ENCODE measurements around the gene SNAP29.
"Not testable (repeated sequence)": the region's sequence is repeated elsewhere in the genome, so short reads cannot be mapped to it uniquely, and the experiment has no call there.

SNAP29 gene

GRCh38 chr22:20881869-20882815 lies 23.3 kb downstream of the SNAP29 start:
- in situ Hi-C loops (cut with HindIII; ENCODE audit: low pct_unique_long_range_greater_than_20kb, low sequenced_read_pairs): no loop called here
- no peak for TF ChIP-seq JUND (IDR thresholded peaks at IDR 0.05; ENCODE audit: low read depth)
- DNase-seq (ENCODE audit: low read depth in 1 of 2, low spot score in 1 of 2): no peak

- in situ Hi-C loops (cut with HindIII; ENCODE audit: low pct_unique_long_range_greater_than_20kb, low sequenced_read_pairs): no loop called here
Observed at GRCh38 chr22:20882855-20883254, 24.0 kb downstream of the SNAP29 start.

GRCh38 chr22:20884454-20884853 lies 25.6 kb downstream of the SNAP29 start:
- in situ Hi-C loops (cut with HindIII; ENCODE audit: low pct_unique_long_range_greater_than_20kb, low sequenced_read_pairs): no loop called here
- TF ChIP-seq JUND (IDR thresholded peaks at IDR 0.05; ENCODE audit: low read depth): no peak
- DNase-seq (ENCODE audit: low read depth in 1 of 2, low spot score in 1 of 2): no peak

More at GRCh38 chr22:20882855-20883254, 24.0 kb downstream of the SNAP29 start:
- no peak for DNase-seq (ENCODE audit: low read depth in 1 of 2, low spot score in 1 of 2)
- no peak for TF ChIP-seq JUND (IDR thresholded peaks at IDR 0.05; ENCODE audit: low read depth)

GRCh38 chr22:20885017-20885556 lies 26.3 kb downstream of the SNAP29 start:
- in situ Hi-C loops (cut with HindIII; ENCODE audit: low pct_unique_long_range_greater_than_20kb, low sequenced_read_pairs): no loop called here
- no peak for DNase-seq (ENCODE audit: low read depth in 1 of 2, low spot score in 1 of 2)
- TF ChIP-seq JUND (IDR thresholded peaks at IDR 0.05; ENCODE audit: low read depth): no peak

- in situ Hi-C loops (cut with HindIII; ENCODE audit: low pct_unique_long_range_greater_than_20kb, low sequenced_read_pairs): no loop called here
- no peak for TF ChIP-seq JUND (IDR thresholded peaks at IDR 0.05; ENCODE audit: low read depth)
- DNase-seq (ENCODE audit: low read depth in 1 of 2, low spot score in 1 of 2): peak; percentile 64 to 91
Observed at GRCh38 chr22:20885557-20886323, 26.9 kb downstream of the SNAP29 start.

GRCh38 chr22:20887375-20887774 lies 28.6 kb downstream of the SNAP29 start:
- in situ Hi-C loops (cut with HindIII; ENCODE audit: low pct_unique_long_range_greater_than_20kb, low sequenced_read_pairs): no loop called here
- TF ChIP-seq JUND (IDR thresholded peaks at IDR 0.05; ENCODE audit: low read depth): no peak; the same call in 1 of the 2 replicates
- DNase-seq (ENCODE audit: low read depth in 1 of 2, low spot score in 1 of 2): peak in 1 of 2 experiments; percentile 96

GRCh38 chr22:20889025-20889704 lies 30.4 kb downstream of the SNAP29 start:
- in situ Hi-C loops (cut with HindIII; ENCODE audit: low pct_unique_long_range_greater_than_20kb, low sequenced_read_pairs): no loop called here
- DNase-seq (ENCODE audit: low read depth in 1 of 2, low spot score in 1 of 2): no peak

GRCh38 chr22:20889904-20890540 lies 31.2 kb downstream of the SNAP29 start:
- in situ Hi-C loops (cut with HindIII; ENCODE audit: low pct_unique_long_range_greater_than_20kb, low sequenced_read_pairs): no loop called here
- TF ChIP-seq JUND (IDR thresholded peaks at IDR 0.05; ENCODE audit: low read depth): no peak

More at GRCh38 chr22:20889025-20889704, 30.4 kb downstream of the SNAP29 start:
- TF ChIP-seq JUND (IDR thresholded peaks at IDR 0.05; ENCODE audit: low read depth): no peak

GRCh38 chr22:20890975-20891374 lies 32.2 kb downstream of the SNAP29 start:
- TF ChIP-seq JUND (IDR thresholded peaks at IDR 0.05; ENCODE audit: low read depth): no peak
- no peak for DNase-seq (ENCODE audit: low read depth in 1 of 2, low spot score in 1 of 2)
- in situ Hi-C loops (cut with HindIII; ENCODE audit: low pct_unique_long_range_greater_than_20kb, low sequenced_read_pairs): no loop called here

More at GRCh38 chr22:20889904-20890540, 31.2 kb downstream of the SNAP29 start:
- no peak for DNase-seq (ENCODE audit: low read depth in 1 of 2, low spot score in 1 of 2)

GRCh38 chr22:20897737-20898136 lies 38.9 kb downstream of the SNAP29 start:
- in situ Hi-C loops (cut with HindIII; ENCODE audit: low pct_unique_long_range_greater_than_20kb, low sequenced_read_pairs); DNase-seq (ENCODE audit: low read depth in 1 of 2, low spot score in 1 of 2): not testable (repeated sequence)

- in situ Hi-C loops (cut with HindIII; ENCODE audit: low pct_unique_long_range_greater_than_20kb, low sequenced_read_pairs): no loop called here
- TF ChIP-seq JUND (IDR thresholded peaks at IDR 0.05; ENCODE audit: low read depth): no peak
Observed at GRCh38 chr22:20899827-20900423, 41.1 kb downstream of the SNAP29 start.

GRCh38 chr22:20901093-20902033 lies 42.6 kb downstream of the SNAP29 start:
- in situ Hi-C loops (cut with HindIII; ENCODE audit: low pct_unique_long_range_greater_than_20kb, low sequenced_read_pairs); DNase-seq (ENCODE audit: low read depth in 1 of 2, low spot score in 1 of 2): not testable (repeated sequence)

More at GRCh38 chr22:20899827-20900423, 41.1 kb downstream of the SNAP29 start:
- no peak for DNase-seq (ENCODE audit: low read depth in 1 of 2, low spot score in 1 of 2)
